Ammon's horn (tissue), 1 donor: ENCODE results near the gene HMGB3.
"Not testable (repeated sequence)": the region's sequence is repeated elsewhere in the genome, so short reads cannot be mapped to it uniquely, and the experiment has no call there.

Experiments
- DNase-seq: peaks from one replicate; pipeline ENCODE4 v3.0.0-alpha.2; 2016; ENCODE audit warnings: low spot score

HMGB3 gene

GRCh38 chrX:150977411-150978162 is 5.5 kb upstream of the HMGB3 start:
- DNase-seq: no peak

GRCh38 chrX:150980186-150980585 is 2.9 kb upstream of the HMGB3 start:
- DNase-seq: no peak

- no peak for DNase-seq
These were observed 2.4 kb upstream of the HMGB3 start for GRCh38 chrX:150980711-150981110.

- DNase-seq: no peak
These were observed 824 bp upstream of the HMGB3 start for GRCh38 chrX:150982235-150982787.

GRCh38 chrX:150983521-150984168 is 510 bp downstream of the HMGB3 start:
- no peak for DNase-seq

- DNase-seq: no peak
These were observed 1.2 kb downstream of the HMGB3 start for GRCh38 chrX:150984169-150984824.

- DNase-seq: not testable (repeated sequence)
These were observed 4.6 kb downstream of the HMGB3 start for GRCh38 chrX:150987687-150988086.

- DNase-seq: no peak
These were observed 6.3 kb downstream of the HMGB3 start for GRCh38 chrX:150989420-150989819.

- no peak for DNase-seq
These were observed 7.8 kb downstream of the HMGB3 start for GRCh38 chrX:150990910-150991309.

- no peak for DNase-seq
These were observed 17.8 kb downstream of the HMGB3 start for GRCh38 chrX:151000861-151001331.

- peak; percentile 37 for DNase-seq
These were observed 20.9 kb downstream of the HMGB3 start for GRCh38 chrX:151004085-151004484.

- DNase-seq: no peak
These were observed 23.4 kb downstream of the HMGB3 start for GRCh38 chrX:151006410-151007109.

- no peak for DNase-seq
These were observed 26.4 kb downstream of the HMGB3 start for GRCh38 chrX:151009582-151009981.

- DNase-seq: no peak
These were observed 30.1 kb downstream of the HMGB3 start for GRCh38 chrX:151013164-151013743.

- DNase-seq: no peak
These were observed 32.5 kb downstream of the HMGB3 start for GRCh38 chrX:151015684-151016083.

- DNase-seq: no peak
These were observed 36.7 kb downstream of the HMGB3 start for GRCh38 chrX:151019856-151020255.

- no peak for DNase-seq
These were observed 47.7 kb downstream of the HMGB3 start for GRCh38 chrX:151030845-151031244.

GRCh38 chrX:151031391-151031975 is 48.3 kb downstream of the HMGB3 start:
- no peak for DNase-seq

- no peak for DNase-seq
These were observed 56.2 kb downstream of the HMGB3 start for GRCh38 chrX:151039351-151039750.
